ENCODE measurements around the gene FUBP3. TPM values are rescaled to one million over a fixed set of nuclear protein-coding genes. Genes with fewer than 3 reads are reported as not detected.

The FUBP3 gene, protein sequence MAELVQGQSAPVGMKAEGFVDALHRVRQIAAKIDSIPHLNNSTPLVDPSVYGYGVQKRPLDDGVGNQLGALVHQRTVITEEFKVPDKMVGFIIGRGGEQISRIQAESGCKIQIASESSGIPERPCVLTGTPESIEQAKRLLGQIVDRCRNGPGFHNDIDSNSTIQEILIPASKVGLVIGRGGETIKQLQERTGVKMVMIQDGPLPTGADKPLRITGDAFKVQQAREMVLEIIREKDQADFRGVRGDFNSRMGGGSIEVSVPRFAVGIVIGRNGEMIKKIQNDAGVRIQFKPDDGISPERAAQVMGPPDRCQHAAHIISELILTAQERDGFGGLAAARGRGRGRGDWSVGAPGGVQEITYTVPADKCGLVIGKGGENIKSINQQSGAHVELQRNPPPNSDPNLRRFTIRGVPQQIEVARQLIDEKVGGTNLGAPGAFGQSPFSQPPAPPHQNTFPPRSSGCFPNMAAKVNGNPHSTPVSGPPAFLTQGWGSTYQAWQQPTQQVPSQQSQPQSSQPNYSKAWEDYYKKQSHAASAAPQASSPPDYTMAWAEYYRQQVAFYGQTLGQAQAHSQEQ
- 51.1 and 55.8 TPM in 2 replicates for total RNA-seq

DNA sequence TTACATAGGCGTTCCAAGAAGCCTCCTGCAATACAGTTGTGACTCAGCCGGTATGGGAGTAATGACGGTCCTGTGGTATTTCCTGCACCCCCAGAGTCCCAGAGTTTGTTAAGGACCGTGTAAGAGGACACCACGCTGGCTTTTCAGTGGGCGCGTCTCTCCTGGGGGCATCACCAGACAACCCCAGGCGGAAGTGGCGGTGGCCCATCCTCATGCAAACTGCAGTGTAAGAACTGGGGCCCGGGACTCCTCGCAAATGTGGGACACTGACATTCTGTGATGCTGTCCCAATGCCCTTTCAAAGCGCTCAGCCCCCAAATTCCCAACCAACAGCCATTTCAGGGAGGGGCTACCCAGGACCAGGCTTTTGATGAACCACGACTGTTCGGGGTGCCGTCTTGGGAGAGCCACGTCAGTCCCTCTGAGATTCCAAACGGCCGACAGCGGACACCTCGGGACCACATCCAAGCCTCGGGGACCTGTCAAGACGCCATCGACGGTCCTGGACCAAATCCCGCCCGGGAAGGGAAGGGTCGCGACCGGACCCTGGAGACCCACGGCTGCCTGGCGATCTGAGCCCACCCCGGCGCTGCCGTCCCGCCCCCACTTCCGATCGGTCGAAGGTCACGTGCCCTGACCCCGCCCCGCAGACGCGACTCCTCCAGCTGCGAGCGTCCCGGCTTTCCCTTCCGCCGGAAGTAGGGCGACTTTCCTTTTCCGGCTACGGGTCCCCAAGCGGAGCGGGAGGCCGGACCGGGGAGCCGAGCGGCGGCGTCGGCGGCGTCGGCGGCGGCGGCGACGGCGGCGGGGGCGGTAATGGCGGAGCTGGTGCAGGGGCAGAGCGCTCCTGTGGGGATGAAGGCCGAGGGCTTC lies at the start of gene FUBP3:
Gene FUBP3 (plus strand): TSS at position 713 of the 873 bp plus-strand sequence. CDS start 104 bp downstream, at position 817.
- no peaks in the 10 kb centered on the region for H3K9me3 Mint-ChIP-seq
- peak within 1 kb of the TSS; percentile 84 for H3K4me3 Mint-ChIP-seq
- intact Hi-C loops (cut with micrococcal nuclease): loop anchor here (5.0 kb wide), 1 partner anchor 113 kb away; the partner anchor contains the start of gene EXOSC2
- peaks cover 3% of the 10 kb centered on the region for H3K27me3 Mint-ChIP-seq
- H3K36me3 Mint-ChIP-seq (ENCODE audit: low read depth): peaks cover 9% of the 10 kb centered on the region
- peak within 1 kb of the TSS; percentile 89 for H3K27ac Mint-ChIP-seq
- DNase-seq: peak; percentile 97
- peaks cover 26% of the 10 kb centered on the region for H3K4me1 Mint-ChIP-seq

- intact Hi-C loops (cut with micrococcal nuclease): no loop called here
- no peaks in the 10 kb centered on the region for H3K9me3 Mint-ChIP-seq
- no peaks in the 10 kb centered on the region for H3K4me1 Mint-ChIP-seq
- peaks cover 19% of the 10 kb centered on the region for H3K27me3 Mint-ChIP-seq
- DNase-seq: no peak
- H3K36me3 Mint-ChIP-seq (ENCODE audit: low read depth): no peaks in the 10 kb centered on the region
- no peak overlapping the region for H3K27ac Mint-ChIP-seq
- H3K4me3 Mint-ChIP-seq: no peak overlapping the region
These were observed 48.4 kb upstream of the FUBP3 start for GRCh38 chr9:130530938-130531337.

- Mint-ChIP-seq H3K36me3 (ENCODE audit: low read depth) (no peaks in the 10 kb centered on the region), H3K9me3 (no peaks in the 10 kb centered on the region), H3K27me3 (peaks cover 23% of the 10 kb centered on the region), H3K27ac (no peak overlapping the region), H3K4me1 (no peaks in the 10 kb centered on the region), H3K4me3 (no peak overlapping the region)
- intact Hi-C loops (cut with micrococcal nuclease): no loop called here
- no peak for DNase-seq
These were observed 47.7 kb upstream of the FUBP3 start for GRCh38 chr9:130531670-130532069.

DNA sequence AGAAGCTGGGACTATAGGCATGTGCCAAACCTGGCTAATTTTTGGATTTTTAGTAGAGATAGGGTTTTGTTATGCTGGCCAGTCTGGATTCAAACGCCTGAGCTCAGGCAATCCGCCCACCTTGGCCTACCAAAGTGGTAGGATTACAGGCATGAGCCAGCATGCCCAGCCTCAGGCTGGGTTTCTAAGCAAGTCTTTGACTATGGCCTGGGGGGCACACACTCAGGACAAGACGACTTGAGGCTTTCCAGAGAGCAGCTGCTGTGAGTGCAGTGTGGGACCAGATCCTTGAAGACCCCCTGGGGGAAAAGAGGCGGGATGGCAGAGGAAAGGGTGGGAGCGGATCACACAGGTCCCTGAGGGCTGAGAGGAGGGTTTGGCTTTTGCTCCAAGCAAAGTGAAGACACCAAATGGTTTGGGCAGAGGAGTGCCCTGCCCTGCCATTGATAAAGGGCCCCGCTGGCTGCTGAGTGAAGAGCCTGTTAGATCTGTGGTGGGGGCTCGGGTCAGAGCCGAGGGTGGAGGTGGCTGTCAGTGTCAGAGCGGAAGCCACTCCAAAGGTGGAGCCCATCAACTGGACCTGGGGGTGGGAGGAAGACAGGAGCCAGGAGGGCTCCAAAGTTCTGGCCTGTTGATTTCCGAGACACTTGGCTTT lies 46.8 kb upstream of the FUBP3 start:
- H3K4me1 Mint-ChIP-seq: peaks cover under 1% of the 10 kb centered on the region
- intact Hi-C loops (cut with micrococcal nuclease): no loop called here
- H3K27me3 Mint-ChIP-seq: peaks cover 31% of the 10 kb centered on the region
- no peaks in the 10 kb centered on the region for H3K9me3 Mint-ChIP-seq
- H3K4me3 Mint-ChIP-seq: no peak overlapping the region
- no peak overlapping the region for H3K27ac Mint-ChIP-seq
- DNase-seq: no peak
- H3K36me3 Mint-ChIP-seq (ENCODE audit: low read depth): no peaks in the 10 kb centered on the region

- Mint-ChIP-seq H3K4me1 (peaks cover 2% of the 10 kb centered on the region), H3K27me3 (peaks cover 53% of the 10 kb centered on the region), H3K27ac (no peak overlapping the region), H3K9me3 (no peaks in the 10 kb centered on the region), H3K36me3 (ENCODE audit: low read depth) (no peaks in the 10 kb centered on the region), H3K4me3 (no peak overlapping the region)
- DNase-seq: no peak
- intact Hi-C loops (cut with micrococcal nuclease): no loop called here
These were observed 43.4 kb upstream of the FUBP3 start for GRCh38 chr9:130535818-130536521.

DNA sequence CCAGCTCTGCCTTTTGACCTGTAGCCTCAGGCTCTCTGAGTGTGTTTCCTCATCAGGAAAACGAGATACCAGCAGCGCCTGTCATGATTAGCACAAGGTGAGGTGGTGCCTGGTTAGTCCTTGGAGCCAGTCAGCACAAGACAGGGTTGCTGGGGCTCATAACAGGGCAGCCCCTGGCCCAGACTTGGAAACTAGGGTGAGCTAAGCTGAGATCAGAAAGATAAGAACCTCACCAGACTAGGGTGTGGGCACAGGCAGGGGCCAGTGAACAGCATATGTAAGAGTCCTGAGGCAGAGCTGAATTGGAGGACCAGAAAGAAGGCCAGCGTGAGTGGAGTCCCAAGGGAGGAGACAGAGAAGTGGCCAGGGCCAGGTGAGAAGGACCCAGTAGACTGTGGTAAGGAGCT lies 42.7 kb upstream of the FUBP3 start:
- no peaks in the 10 kb centered on the region for H3K36me3 Mint-ChIP-seq (ENCODE audit: low read depth)
- peaks cover 53% of the 10 kb centered on the region for H3K27me3 Mint-ChIP-seq
- intact Hi-C loops (cut with micrococcal nuclease): no loop called here
- H3K4me1 Mint-ChIP-seq: peaks cover 2% of the 10 kb centered on the region
- H3K4me3 Mint-ChIP-seq: no peak overlapping the region
- no peak overlapping the region for H3K27ac Mint-ChIP-seq
- no peak for DNase-seq
- H3K9me3 Mint-ChIP-seq: no peaks in the 10 kb centered on the region

- peaks cover 2% of the 10 kb centered on the region for H3K4me1 Mint-ChIP-seq
- intact Hi-C loops (cut with micrococcal nuclease): no loop called here
- H3K36me3 Mint-ChIP-seq (ENCODE audit: low read depth): no peaks in the 10 kb centered on the region
- H3K27me3 Mint-ChIP-seq: peaks cover 52% of the 10 kb centered on the region
- no peak overlapping the region for H3K27ac Mint-ChIP-seq
- DNase-seq: no peak
- no peak overlapping the region for H3K4me3 Mint-ChIP-seq
- no peaks in the 10 kb centered on the region for H3K9me3 Mint-ChIP-seq
These were observed 41.9 kb upstream of the FUBP3 start for GRCh38 chr9:130537346-130538050.

DNA sequence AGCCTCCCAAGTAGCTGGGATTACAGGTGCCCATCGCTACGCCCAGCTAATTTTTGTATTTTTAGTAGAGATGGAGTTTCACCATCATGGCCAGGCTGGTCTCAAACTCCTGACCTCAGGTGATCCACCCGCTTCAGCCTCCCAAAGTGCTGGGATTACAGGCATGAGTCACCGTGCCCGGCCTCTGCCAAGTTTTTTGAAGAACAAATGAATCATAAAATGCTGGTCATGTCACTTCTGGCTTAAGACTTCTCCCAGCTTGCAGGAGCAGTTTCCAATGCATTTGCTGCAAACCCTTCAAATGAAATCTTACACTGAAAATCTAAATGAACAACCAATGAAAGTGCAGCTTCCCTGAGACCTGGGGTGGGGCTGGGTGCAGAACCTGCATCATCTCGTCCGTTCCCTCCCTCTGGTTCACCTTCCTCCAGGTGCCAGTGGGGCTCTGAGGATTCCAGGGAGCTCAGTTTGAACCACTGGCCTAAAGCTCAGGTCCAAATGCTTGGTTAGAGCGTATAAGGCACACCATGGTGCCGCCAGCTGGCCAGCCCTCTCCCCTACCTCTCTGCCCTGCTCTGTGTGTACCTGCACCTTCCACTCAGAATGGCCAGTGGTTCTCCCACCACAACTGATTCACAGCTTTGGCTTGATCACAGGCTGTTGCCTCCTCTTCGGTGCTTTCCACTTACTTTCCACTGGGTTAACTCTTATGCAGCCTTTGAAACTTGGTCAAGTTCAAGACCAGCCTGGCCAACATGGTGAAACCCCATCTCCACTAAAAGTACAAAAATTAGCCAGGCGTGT lies 39.8 kb upstream of the FUBP3 start:
- Mint-ChIP-seq H3K9me3 (no peaks in the 10 kb centered on the region), H3K4me1 (peaks cover 2% of the 10 kb centered on the region), H3K27ac (no peak overlapping the region), H3K36me3 (ENCODE audit: low read depth) (no peaks in the 10 kb centered on the region), H3K4me3 (no peak overlapping the region), H3K27me3 (peaks cover 46% of the 10 kb centered on the region)
- intact Hi-C loops (cut with micrococcal nuclease): no loop called here
- no peak for DNase-seq

DNA sequence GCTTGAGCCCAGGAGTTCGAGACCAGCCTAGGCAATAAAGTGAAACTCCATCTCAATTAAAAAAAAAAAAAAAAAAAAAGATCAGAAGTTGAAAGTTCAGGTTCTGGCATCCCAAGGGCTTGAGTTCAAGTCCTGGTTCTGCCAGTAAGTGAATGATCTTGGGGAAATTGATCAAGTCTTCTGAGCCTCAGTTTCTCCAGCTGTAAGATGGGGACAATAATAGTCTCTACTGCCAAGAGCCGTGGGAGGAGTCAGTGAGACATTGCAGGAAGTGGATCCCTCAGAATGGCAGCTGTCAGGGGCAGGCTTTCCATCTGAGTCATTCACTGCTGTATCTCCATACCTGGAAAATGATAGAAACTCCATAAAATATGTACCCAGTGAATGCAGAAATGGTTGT lies 37.8 kb upstream of the FUBP3 start:
- no peak overlapping the region for H3K27ac Mint-ChIP-seq
- no peak overlapping the region for H3K4me3 Mint-ChIP-seq
- no peaks in the 10 kb centered on the region for H3K36me3 Mint-ChIP-seq (ENCODE audit: low read depth)
- no peaks in the 10 kb centered on the region for H3K9me3 Mint-ChIP-seq
- intact Hi-C loops (cut with micrococcal nuclease): no loop called here
- peaks cover 32% of the 10 kb centered on the region for H3K27me3 Mint-ChIP-seq
- no peak for DNase-seq
- H3K4me1 Mint-ChIP-seq: peaks cover 2% of the 10 kb centered on the region

DNA sequence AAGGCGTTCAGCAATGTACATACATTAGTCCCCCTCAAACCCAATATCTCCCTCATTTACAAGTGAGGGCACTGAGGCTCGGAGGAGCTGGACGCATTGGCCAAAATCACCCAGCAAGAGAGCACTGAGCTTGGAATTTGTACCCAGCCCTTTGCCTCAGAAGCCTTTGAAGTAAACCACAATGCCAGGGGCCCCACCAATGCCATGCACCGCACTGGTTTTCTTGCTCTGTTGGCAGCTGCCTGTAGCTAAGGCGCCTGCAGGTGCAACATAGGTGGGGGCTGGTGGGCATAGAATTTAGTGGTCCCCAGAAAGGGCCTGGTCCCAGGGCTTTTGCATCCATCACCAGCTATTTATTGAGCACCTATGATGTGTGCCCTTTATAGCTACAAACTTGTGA lies 37.3 kb upstream of the FUBP3 start:
- Mint-ChIP-seq H3K9me3 (no peaks in the 10 kb centered on the region), H3K4me3 (no peak overlapping the region), H3K4me1 (peaks cover 2% of the 10 kb centered on the region), H3K27me3 (peaks cover 27% of the 10 kb centered on the region), H3K27ac (no peak overlapping the region), H3K36me3 (ENCODE audit: low read depth) (no peaks in the 10 kb centered on the region)
- no peak for DNase-seq
- intact Hi-C loops (cut with micrococcal nuclease): no loop called here

- no peaks in the 10 kb centered on the region for H3K36me3 Mint-ChIP-seq (ENCODE audit: low read depth)
- H3K4me1 Mint-ChIP-seq: peaks cover 1% of the 10 kb centered on the region
- no peak overlapping the region for H3K27ac Mint-ChIP-seq
- no peaks in the 10 kb centered on the region for H3K9me3 Mint-ChIP-seq
- no peak for DNase-seq
- intact Hi-C loops (cut with micrococcal nuclease): no loop called here
- peaks cover 22% of the 10 kb centered on the region for H3K27me3 Mint-ChIP-seq
- H3K4me3 Mint-ChIP-seq: no peak overlapping the region
These were observed 36.7 kb upstream of the FUBP3 start for GRCh38 chr9:130542457-130543228.
